GM18508 (cell line): ENCODE results near the gene POLR2C.

Experiments
- ATAC-seq: cut with Tn5 transposase; IDR thresholded peaks from one replicate; pipeline ENCODE4 v1.9.1; 2021; ENCODE audit warnings: moderate number of reproducible peaks; ENCODE audit not compliant: insufficient read depth, unreplicated experiment

POLR2C gene

DNA sequence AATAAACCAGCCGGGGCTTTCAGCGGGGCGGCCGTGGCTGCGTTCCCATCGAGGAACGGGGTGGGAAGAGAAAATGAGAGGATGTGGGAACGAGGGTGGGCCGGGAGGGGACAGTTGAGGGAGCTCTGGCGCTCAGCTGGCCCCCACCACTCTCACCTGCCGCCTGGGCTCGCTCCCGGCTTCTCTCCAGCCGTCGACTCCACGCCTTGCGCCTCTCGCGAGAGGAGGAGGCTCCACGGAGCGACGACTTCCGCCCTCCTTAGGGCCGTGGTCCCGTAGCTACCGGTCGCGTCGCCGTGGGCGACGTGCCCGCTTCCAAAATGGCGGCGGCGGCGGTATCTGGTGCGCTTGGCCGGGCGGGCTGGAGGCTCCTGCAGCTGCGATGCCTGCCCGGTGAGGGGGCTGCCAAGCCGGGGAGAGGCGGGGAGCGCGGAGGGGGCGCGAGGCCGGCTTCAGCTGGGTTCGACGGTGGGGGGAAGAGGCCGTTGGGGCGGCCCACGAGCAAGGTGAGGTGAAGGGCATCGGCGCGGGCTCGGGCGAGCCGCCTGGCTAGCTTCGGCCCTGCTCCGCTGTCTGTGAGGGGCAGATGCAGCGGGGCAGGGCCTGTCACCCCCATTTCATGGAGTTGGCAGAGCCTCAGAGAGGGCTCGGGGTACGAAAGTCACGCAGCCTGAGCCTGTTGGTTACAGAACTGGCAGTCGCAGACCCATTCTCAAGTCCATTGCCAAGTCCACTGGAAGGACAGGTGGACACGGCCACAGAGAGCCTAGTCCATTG, 15.1 kb upstream of the POLR2C start, which contains the start of the genes CIAPIN1 and COQ9:
Gene CIAPIN1 (minus strand): TSS at position 200 of the 777 bp plus-strand sequence. CDS start 6,457 bp downstream, outside the sequence.
Gene COQ9 (plus strand): TSS at position 294 of the 777 bp plus-strand sequence. CDS start 27 bp downstream, at position 321.
- ATAC-seq, result peak; percentile 60

DNA sequence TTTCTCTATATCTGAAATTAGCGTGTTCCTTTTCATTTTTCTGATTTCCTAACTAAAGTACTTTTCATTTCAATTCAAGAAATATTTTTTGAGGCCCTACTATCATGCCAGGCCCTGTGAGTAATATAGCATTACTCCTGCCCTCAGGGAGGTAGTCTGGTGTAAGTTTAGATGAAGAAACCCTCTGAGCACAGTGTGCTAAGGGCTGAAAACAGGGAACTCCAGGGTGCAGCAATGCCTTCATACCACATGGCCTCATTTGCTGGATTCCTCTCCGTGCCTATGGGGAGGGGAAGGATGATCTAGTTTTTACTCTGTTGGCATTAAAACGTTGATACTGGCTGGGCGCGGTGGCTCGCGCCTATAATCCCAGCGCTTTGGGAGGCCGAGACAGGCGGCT, 10.5 kb upstream of the POLR2C start:
- ATAC-seq, result no peak

DNA sequence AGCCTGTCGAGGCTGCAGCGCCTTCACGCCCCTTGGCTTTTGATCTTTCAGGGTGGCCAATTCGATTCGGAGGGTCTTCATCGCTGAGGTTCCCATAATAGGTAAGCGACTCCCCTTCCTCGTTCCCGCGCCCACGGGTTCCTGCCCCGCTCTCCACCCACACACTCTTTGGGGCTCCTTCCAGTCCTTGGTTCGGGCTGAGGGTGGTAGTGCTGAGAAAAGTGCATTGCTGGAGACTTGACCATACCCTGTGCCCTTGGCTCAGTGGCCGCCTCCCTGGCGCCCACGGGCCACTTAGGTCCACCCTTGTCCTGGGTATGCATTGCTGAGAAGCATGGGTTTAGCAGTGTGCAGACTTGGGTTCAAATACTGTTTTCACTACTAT, 491 bp downstream of the POLR2C start:
- no peak for ATAC-seq

DNA sequence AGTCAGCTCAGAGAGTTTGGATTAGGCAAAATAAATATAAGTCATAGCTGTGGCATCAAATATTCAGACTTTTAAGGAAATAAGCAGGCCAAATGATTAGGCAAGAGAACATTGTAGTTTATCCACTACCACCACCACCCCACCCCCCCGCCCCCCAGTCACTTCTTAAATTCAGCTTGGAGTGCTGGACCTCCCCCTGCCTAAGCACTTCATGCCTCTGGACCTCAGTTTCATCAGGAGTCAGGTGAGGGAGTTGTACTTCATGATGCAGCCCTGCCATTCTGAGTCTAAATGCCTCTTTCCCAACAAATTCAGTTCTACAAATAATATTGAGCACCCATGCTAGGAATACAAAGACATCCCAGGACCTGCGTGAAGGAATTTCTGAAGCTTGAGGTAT, 2.0 kb downstream of the POLR2C start:
- ATAC-seq, result no peak

DNA sequence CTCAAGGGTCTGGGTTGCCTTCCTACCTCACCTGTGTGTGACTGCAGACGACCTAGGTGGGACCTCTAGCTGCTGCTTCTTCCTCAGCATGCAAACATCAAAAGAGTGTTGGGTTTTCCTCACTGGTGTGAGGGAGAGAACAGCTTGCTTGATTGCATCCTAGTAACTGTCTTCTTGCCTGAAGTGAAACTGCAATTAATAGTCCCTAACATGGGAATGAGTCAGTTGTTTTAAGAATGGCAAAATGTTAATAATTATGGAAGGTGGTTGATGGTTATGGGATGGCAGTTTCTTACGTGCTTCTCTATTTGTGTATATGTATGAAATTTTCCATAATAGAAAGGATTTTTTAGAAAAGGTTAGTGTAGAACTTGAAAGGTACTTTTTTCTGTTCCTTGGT, 5.9 kb downstream of the POLR2C start:
- ATAC-seq, result no peak

DNA sequence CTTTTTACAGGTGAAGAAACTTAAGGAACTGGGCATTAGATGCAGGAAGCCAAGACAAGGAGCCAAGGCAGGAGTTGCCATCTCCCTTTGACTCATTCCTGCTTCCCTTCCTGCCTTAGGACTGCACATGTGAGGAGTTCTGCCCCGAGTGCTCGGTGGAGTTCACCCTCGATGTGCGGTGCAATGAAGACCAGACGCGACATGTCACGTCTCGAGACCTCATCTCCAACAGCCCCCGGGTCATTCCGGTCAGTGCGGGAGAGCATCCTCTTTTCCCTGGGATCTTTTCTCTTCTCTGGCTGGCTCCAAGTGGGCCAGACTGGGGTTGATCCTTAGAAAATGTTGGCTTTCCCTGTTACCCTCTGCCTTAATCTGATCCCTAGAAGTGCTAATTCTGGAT, 6.6 kb downstream of the POLR2C start:
- ATAC-seq, result no peak

DNA sequence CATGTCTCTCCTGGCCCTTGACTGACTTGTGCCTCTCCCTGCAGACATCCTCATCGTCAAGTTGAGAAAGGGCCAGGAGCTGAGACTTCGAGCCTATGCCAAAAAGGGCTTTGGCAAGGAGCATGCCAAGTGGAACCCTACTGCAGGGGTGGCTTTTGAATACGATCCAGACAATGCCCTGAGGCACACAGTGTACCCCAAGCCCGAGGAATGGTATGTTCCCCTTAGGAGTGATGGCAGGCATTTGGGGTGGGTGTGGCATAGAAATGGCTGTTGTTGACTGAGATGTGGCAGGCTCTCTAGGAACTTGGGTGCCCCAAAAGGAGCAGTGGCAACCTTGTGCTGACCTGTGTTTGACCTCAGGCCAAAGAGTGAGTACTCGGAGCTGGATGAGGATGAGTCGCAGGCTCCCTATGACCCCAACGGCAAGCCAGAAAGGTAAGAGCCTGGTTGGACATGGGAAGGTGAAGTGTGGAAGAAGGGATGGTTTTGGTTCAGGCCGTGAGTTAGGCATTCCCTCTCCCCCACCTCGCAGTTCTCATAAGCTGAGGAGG, 7.5 kb downstream of the POLR2C start:
- no peak for ATAC-seq

DNA sequence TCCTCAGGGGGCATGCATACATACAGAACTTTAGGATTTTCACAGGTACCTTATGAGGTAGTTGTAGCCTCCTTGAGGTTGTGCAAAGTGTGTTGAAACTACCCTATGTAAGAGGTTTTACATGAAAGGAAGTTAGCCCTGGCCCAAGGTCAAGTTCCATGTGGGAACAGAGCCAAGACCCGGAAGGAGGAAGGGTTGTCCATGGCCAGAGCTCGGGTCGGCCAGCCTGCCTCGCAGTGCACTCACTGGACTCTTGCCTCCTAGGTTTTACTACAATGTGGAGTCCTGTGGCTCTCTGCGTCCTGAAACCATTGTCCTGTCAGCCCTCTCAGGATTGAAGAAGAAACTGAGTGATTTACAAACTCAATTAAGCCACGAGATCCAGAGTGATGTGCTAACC, 8.2 kb downstream of the POLR2C start:
- no peak for ATAC-seq

DNA sequence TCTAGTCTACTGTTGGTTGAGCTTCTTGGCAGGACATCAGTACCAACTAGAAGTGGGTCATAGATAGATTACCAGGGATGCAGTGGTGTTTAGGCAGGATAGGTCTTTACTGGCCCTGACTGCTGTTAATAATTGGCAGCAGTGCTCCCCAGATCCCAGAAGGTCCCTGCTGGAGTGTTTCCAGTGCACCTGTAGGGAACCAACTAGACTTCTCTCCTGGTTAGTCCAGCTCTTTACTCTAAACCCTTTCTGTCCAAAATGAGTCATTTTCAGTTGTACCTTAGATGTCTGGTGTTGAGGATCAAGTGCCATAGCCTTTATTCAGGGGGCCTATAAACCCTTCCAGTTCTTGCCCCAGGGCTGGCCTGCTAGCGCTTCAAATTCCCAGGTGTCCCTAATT, 8.7 kb downstream of the POLR2C start:
- ATAC-seq, result no peak

DNA sequence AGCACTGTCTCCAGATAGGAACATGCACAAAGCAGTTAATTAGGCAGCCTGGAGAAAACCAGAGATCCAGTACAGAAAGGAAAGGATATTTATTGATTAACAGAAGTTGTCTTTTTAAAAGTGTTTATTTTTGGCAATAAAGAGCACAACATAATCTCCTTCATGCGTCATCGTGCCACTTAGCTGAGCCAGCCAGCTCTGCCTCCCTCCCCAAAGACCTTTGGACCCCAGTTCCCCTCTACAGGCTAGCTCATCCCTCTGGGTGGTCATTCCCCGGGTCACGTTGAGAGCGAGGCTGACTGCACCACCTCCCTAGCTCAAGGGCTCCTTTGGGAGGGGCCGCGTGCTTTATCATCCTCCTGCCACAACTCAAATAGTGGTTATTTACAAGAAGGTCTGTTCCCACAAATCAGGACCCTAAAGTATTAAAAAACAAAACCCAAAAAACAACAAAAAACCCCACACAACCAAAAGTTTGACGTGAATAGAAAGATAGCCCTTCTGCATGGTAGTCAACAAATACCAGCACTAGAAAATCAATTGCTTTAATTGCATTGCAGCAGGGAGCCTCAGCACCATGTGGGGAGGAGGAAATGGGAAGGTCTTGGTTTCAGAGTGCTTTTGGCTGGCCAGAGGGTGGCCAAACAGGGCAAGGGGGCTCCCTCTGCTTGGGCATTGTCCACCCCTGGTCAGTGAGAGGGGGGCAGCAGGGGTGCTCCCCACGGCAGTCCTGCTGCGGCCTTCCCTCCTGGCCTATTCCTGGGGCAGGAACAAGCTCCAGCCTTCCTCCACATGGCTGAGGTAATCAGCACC, 9.6 kb downstream of the POLR2C start:
- no peak for ATAC-seq

DNA sequence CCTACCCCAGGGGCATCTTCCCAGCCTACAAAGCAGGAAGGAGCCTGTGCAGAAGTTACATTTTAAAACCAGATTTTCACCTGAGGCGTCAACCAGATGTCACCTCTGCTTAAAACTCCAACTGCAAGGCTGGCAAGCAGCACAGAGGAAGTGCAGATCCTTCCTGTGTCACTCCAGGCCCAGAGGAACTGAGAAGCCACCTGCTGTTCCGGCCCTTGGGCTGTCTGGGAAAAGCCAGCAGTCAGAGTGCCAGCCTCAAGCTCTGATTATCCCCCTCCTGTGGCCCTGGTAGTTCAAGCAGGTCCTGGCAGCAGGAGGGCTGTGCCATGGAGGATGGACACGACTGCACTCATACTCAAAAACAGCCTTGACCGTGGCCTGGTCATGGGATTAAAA, 10.2 kb downstream of the POLR2C start:
- ATAC-seq, result no peak

DNA sequence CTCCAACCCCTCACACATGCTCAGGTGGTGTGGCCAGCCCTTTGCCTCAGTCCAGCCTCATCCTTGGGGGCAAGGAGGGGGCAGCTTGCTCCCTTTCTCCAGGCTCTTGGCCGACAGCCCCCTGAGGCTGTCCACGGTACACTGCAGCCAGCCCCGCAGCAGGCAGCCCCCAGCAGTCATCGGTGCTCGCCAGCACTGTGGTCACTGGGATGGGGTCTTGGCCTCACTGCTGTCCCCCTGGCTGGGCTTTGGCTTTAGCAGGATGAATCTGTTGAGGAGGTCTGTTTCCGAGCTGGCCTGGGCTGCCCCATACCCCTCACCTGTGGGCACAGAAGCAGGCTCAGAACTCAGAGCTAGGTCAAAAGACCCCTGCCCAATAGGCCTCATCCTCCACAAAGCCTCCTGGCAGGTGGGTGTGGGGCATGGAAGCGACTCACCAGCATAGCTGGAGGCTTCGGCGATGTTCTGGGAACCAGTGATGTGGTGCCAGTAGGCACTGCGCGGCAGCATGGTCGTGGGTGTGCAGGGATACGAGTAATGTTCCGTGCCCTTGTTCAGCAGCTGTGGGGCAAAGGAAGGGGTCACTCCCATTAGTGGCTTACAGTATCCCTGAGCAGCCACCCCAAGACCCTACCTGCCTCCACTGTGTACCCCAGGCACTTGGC, 10.8 kb downstream of the POLR2C start:
- ATAC-seq, result no peak

DNA sequence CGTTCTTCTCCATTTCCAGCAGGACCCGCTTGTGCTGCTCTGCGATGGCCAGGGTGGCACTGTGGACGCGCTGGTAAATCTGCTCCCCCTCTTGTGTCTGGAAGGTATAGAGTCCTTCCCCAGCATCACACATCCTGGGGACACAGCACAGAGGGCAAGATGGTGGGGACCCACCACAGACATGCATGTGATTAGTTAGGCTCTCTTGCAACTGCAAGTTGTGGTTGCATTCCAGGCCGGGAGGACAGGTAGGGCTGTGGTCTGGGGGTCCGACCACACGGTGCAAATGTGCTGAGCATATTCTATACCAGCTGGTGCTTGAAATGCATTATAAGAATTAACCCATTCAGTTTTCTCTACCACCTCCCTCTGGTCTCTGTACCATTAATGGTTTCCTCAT, 11.4 kb downstream of the POLR2C start:
- no peak for ATAC-seq

DNA sequence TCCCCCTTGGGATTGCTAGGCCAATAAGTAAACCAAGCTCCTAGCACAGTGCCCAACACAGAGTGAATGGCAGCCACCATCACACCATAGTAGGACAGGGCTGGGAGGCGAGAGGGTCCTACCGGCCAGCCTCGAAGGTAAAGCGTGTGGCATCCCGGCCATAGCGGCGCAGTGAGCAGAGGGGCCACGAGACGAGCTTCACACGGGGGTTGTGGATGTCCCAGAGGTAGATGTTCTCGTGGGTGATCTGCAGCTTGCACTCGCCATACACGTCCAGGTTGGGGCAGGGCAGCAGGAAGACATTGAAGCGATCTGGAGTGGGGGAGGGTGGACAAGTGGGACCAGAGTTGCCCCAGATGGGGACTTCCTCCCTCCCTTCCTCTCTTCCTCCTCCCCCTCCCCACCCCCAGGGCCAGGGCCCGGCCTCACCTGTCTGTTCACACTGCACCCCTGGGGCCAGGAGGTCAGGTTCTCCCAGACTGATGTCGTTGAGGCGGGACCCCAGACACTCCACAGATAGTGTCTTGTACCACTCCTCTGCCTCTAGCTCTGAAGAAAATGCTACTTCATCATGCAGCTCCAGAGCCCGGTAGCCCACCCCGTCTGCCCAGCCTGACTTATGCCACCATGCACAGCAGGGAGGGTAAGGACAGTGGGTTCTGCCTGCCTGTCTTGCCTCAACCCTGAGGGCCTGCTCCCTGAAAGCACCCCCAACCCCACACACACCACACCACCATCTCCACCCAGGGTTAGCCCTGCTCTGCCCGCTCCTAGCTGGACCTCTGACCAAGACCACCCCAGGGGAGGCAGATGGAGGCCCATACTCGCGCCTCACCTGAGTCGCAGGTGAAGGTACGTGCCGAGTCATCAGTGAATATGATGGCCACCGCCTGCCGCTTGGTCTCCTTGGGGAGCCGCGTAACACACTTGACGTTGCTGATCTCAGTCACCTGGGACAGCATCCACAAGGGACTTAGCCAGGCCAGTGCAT, 12.5 kb downstream of the POLR2C start:
- ATAC-seq, result no peak

DNA sequence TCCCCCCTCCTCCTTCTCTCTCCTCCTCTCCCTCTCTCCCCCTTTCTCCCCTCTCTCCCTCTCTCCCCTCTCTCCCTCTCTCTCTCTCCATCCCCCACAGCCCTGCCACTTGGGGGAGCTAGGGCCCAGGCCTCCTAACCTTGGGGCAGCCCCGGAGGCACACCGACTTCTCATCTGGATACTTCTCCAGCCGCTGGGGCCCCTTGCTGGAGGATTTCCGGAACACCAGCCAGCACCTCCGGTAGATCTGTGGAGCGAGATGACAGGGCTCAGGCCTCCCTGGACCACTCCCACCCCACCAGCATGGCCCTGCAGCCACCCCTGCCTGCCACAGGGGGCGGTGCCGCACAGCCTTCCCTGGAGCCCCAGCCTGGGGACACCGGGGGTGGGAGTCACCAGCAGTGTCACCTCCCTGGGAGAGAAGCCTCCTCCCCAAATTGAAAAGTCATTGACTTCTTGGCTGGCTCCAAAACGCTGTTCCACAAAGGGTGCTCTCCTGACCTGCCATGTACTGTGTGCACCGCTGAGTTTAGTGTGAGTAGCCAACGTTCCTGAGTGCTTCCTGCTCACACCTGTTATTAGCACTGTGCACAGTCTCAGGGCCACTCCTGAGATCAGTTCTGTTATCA, 13.3 kb downstream of the POLR2C start:
- ATAC-seq, result peak; percentile 68

DNA sequence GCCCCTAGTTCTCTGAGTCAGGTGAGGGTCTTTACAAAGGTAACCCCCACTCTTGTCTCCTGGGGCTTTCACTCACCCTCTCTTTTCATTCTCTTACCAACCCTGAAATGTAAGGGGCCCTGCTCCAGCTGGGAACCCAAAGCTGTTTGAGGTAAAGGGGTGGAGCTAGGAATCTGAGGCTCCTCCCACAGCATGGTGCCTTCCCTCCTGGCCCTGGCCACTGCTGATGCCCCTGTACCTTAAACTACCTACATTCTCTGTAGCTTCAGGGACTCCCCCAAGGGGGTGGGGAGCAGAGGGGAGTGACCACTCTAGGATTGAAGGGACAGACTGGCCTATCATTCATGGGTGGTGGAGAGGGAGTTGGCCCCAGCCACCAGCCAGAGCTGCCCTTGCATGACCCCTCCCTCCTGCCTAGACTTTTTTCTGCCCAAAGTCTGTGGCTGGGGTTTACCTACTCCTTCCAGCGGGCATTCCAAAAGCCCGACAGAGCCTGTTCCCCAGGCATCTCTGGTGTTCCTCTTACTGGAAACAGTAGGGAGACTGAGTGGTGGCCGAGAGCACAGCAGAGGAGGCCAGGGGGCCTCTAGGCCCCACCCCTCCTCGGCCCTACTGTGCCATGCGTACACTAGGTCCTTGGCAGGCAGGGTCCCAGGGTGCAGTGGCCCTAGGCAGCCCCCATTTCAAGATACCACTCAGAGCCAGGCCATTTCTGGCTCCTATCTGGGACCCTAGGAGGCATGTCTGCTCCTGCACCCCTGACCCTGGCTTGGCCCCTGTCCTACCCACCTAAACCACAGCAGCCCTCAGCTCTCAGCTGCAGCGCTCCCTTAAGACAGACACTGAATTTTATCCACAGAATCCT, 14.3 kb downstream of the POLR2C start:
- no peak for ATAC-seq

DNA sequence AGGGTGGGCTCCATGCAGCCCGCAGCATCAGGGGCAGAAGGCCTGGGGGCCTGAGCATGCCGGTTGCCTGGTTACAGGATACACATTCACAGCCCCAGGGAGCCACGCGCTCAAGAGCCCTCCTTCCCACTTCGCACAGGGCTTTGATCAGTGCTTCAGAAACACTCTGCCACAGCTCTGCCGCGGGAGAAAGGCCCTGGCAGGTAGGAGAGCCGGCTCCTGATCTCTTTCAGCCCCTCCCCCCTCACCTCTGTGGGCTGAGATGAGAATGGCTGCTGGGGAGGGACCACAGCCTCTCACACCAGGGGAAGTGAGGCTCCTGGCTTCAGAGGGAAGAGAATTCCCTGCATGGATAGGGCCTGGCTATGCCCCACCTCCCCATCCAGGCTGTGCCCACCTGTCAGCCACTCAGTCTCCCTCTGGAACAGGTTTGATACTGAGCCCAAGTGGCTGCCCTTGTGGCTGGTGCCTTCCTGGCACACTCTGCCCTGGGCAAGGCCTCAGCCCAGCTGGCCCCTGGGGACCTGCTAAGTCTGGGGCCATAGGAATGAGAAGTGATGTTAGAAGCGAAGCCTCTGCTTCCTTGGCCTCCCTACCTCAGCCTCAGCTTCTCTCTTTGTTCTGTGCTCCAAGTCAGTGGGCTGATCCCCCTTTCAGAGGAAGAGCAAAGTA, 15.2 kb downstream of the POLR2C start:
- ATAC-seq, result no peak
